CD4-positive, alpha-beta T cell treated with Interleukin-17A for 4 hours (primary cell): ENCODE results near the gene SMG6.
A peak's percentile ranks its signal among the peaks of the same experiment; 100 is the strongest.
"Not testable (repeated sequence)": the region's sequence is repeated elsewhere in the genome, so short reads cannot be mapped to it uniquely, and the experiment has no call there.

Experiments used
- DNase-seq: peaks from one replicate; pipeline ENCODE4 v3.0.0-alpha.2; 2020; ENCODE audit warnings: mixed read lengths

SMG6 gene

GRCh38 chr17:2174468-2175293 is 128.9 kb downstream of the SMG6 start:
- no peak for DNase-seq

- no peak for DNase-seq
Measured at GRCh38 chr17:2174014-2174413, 129.6 kb downstream of the SMG6 start.

- DNase-seq, result no peak
Measured at GRCh38 chr17:2172999-2173398, 130.6 kb downstream of the SMG6 start.

GRCh38 chr17:2172077-2172851 is 131.3 kb downstream of the SMG6 start:
- no peak for DNase-seq

- no peak for DNase-seq
Measured at GRCh38 chr17:2171702-2172076, 131.9 kb downstream of the SMG6 start.

- peak; percentile 17 for DNase-seq
Measured at GRCh38 chr17:2170023-2170422, 133.6 kb downstream of the SMG6 start.

GRCh38 chr17:2165723-2166122 is 137.9 kb downstream of the SMG6 start:
- not testable (repeated sequence) for DNase-seq

- DNase-seq, result no peak
Measured at GRCh38 chr17:2158396-2158780, 145.2 kb downstream of the SMG6 start.

GRCh38 chr17:2157675-2158395 is 145.8 kb downstream of the SMG6 start:
- DNase-seq, result no peak

- DNase-seq, result no peak
Measured at GRCh38 chr17:2157081-2157480, 146.5 kb downstream of the SMG6 start.

GRCh38 chr17:2156666-2157065 is 146.9 kb downstream of the SMG6 start:
- no peak for DNase-seq

- no peak for DNase-seq
Measured at GRCh38 chr17:2155573-2155972, 148.0 kb downstream of the SMG6 start.

- DNase-seq, result no peak
Measured at GRCh38 chr17:2151358-2152033, 152.1 kb downstream of the SMG6 start.

- no peak for DNase-seq
Measured at GRCh38 chr17:2150806-2151205, 152.8 kb downstream of the SMG6 start.

GRCh38 chr17:2149934-2150333 is 153.7 kb downstream of the SMG6 start:
- no peak for DNase-seq

GRCh38 chr17:2146132-2146871 is 157.3 kb downstream of the SMG6 start:
- no peak for DNase-seq

- DNase-seq, result no peak
Measured at GRCh38 chr17:2144701-2145100, 158.9 kb downstream of the SMG6 start.

GRCh38 chr17:2143332-2143731 is 160.3 kb downstream of the SMG6 start:
- DNase-seq, result no peak

- DNase-seq, result not testable (repeated sequence)
Measured at GRCh38 chr17:2142682-2143081, 160.9 kb downstream of the SMG6 start.

- DNase-seq, result no peak
Measured at GRCh38 chr17:2140683-2141082, 162.9 kb downstream of the SMG6 start.

GRCh38 chr17:2138761-2139160 is 164.8 kb downstream of the SMG6 start:
- no peak for DNase-seq

- peak; percentile 36 for DNase-seq
Measured at GRCh38 chr17:2138318-2138717, 165.3 kb downstream of the SMG6 start.
